CD14-positive monocyte (primary cell): ENCODE results near the gene NKX1-1. TPM values are rescaled to one million over a fixed set of nuclear protein-coding genes. Genes with fewer than 3 reads are reported as not detected.
A peak's percentile ranks its signal among the peaks of the same experiment; 100 is the strongest.

Experiments
- DNase-seq, 3 donors: peaks; one replicate each; pipeline ENCODE4 v3.0.0-alpha.2; 2011 to 2022
- H2AFZ ChIP-seq: 2 replicates; pipeline ENCODE4 v1.6.0; 2012; ENCODE audit warnings: mild to moderate bottlenecking, low read depth, low read length, inconsistent platforms; ENCODE audit not compliant: insufficient read depth, poor library complexity, severe bottlenecking
- H3K27ac ChIP-seq, 2 donors: 1 replicate in 1 of 2; 2 replicates in 1 of 2; pipeline ENCODE4 v1.5.1; 2012 to 2013; ENCODE audit warnings: low read length in 2 of 2, control low read depth in 1 of 2, inconsistent platforms in 1 of 2, low read depth in 1 of 2, mild to moderate bottlenecking in 1 of 2
- H3K27me3 ChIP-seq, 2 donors: one replicate each; pipeline versions ENCODE4 v1.6.0 to v1.6.1; 2011 to 2013; ENCODE audit warnings: low read length in 2 of 2; ENCODE audit not compliant: control insufficient read depth in 2 of 2, insufficient read depth in 2 of 2
- H3K36me3 ChIP-seq, 2 donors: replicated peaks in 1 of 2; 1 replicate in 1 of 2; 2 replicates in 1 of 2; pipeline versions ENCODE4 v1.5.1 to v1.6.1; 2012 to 2013; ENCODE audit warnings: low read length in 2 of 2, control low read depth in 1 of 2, inconsistent platforms in 1 of 2, mild to moderate bottlenecking in 1 of 2; ENCODE audit not compliant: insufficient read depth in 2 of 2, control insufficient read depth in 1 of 2
- H3K4me1 ChIP-seq, 2 donors: 1 replicate in 1 of 2; 2 replicates in 1 of 2; pipeline versions ENCODE4 v1.5.1 to v1.6.1; 2012 to 2013; ENCODE audit warnings: low read length in 2 of 2, control low read depth in 1 of 2, inconsistent platforms in 1 of 2, mild to moderate bottlenecking in 1 of 2, moderate library complexity in 1 of 2; ENCODE audit not compliant: insufficient read depth in 2 of 2, control insufficient read depth in 1 of 2
- H3K4me2 ChIP-seq: replicated peaks from 2 replicates; pipeline ENCODE3; 2012; ENCODE audit warnings: low read length, moderate library complexity, mild to moderate bottlenecking; ENCODE audit not compliant: poor library complexity, severe bottlenecking; ENCODE audit errors: extremely low read depth
- H3K4me3 ChIP-seq, 3 experiments: fragments of 200-600 bp in 1 of 3; sonication (generic) in 1 of 3; replicated peaks in 1 of 3; 1 replicate in 2 of 3; 2 replicates in 1 of 3; pipeline ENCODE4 v1.5.1; 2011 to 2013; ENCODE audit warnings: low read length in 3 of 3, mild to moderate bottlenecking in 3 of 3, control low read depth in 2 of 3, low read depth in 2 of 3, inconsistent platforms in 1 of 3, moderate library complexity in 1 of 3
- H3K79me2 ChIP-seq: 2 replicates; pipeline ENCODE4 v1.6.0; 2012; ENCODE audit warnings: mild to moderate bottlenecking, control low read depth, inconsistent platforms, low read length, moderate library complexity; ENCODE audit not compliant: insufficient read depth
- H3K9ac ChIP-seq: 2 replicates; pipeline ENCODE4 v1.6.0; 2017; ENCODE audit warnings: low read length, mild to moderate bottlenecking; ENCODE audit not compliant: insufficient read depth, poor library complexity, severe bottlenecking
- H3K9me3 ChIP-seq, 2 donors: replicated peaks in 1 of 2; 1 replicate in 1 of 2; 2 replicates in 1 of 2; pipeline versions ENCODE4 v1.5.1 to v1.6.1; 2012 to 2013; ENCODE audit warnings: low read length in 2 of 2, control low read depth in 1 of 2; ENCODE audit not compliant: control insufficient read depth in 1 of 2, insufficient read depth in 1 of 2
- H4K20me1 ChIP-seq: 2 replicates; pipeline ENCODE4 v1.6.0; 2012; ENCODE audit warnings: mild to moderate bottlenecking, low read length, control low read depth, moderate library complexity; ENCODE audit not compliant: insufficient read depth
- H3K27ac Mint-ChIP-seq, 7 donors: one replicate each; pipeline ENCODE4 v1.8.0; 2020; ENCODE audit warnings: mild to moderate bottlenecking in 7 of 7, mixed read lengths in 7 of 7, moderate library complexity in 6 of 7, inconsistent platforms in 2 of 7
- H3K27me3 Mint-ChIP-seq, 3 donors: one replicate each; pipeline ENCODE4 v1.8.0; 2021 to 2022; ENCODE audit warnings: low read depth in 3 of 3, mild to moderate bottlenecking in 3 of 3, mixed read lengths in 3 of 3, moderate library complexity in 3 of 3, inconsistent platforms in 1 of 3
- H3K36me3 Mint-ChIP-seq, 2 donors: one replicate each; pipeline ENCODE4 v1.8.0; 2020; ENCODE audit warnings: mixed read lengths in 2 of 2, inconsistent platforms in 1 of 2, mild to moderate bottlenecking in 1 of 2
- H3K4me1 Mint-ChIP-seq: one replicate; pipeline ENCODE4 v1.8.0; 2020; ENCODE audit warnings: mild to moderate bottlenecking, mixed read lengths
- H3K4me3 Mint-ChIP-seq, 2 donors: one replicate each; pipeline ENCODE4 v1.8.0; 2020; ENCODE audit warnings: mild to moderate bottlenecking in 2 of 2, mixed read lengths in 2 of 2, moderate library complexity in 1 of 2
- H3K9me3 Mint-ChIP-seq, 7 donors: one replicate each; pipeline ENCODE4 v1.8.0; 2020 to 2022; ENCODE audit warnings: mixed read lengths in 7 of 7, mild to moderate bottlenecking in 6 of 7, moderate library complexity in 6 of 7, inconsistent platforms in 2 of 7
- WGBS: methylation state at CpG from one replicate; pipeline ENCODE4 v1.1.5; 2013; ENCODE audit warnings: missing lambda C conversion rate; ENCODE audit not compliant: insufficient coverage; 5-methylcytosine and 5-hydroxymethylcytosine counted together
- intact Hi-C, 2 donors: fragments of 100-400 bp; cut with micrococcal nuclease; formaldehyde crosslinking; loops; one replicate each; pipeline versions ENCODE4 v1.15.0 to v1.15.1; 2023
- polyA plus RNA-seq, 3 donors: library from polyadenylated mRNA; depleted of rRNA in 1 of 3; unstranded in 2 of 3; stranded (reverse) in 1 of 3; fragments of 300-500 nt in 2 of 3; fragments of >200 nt in 1 of 3; fragmentation: Illumina TruSeq in 2 of 3; gene quantifications; 1 replicate in 2 of 3; 2 replicates in 1 of 3; pipeline ENCODE4 v1.2.3, GENCODE V29; 2012 to 2021
- TF ChIP-seq, protein P1 (sequence below): fragments of 200-600 bp; IDR thresholded peaks from one replicate; pipeline ENCODE4 v1.8.0; 2022; ENCODE audit warnings: antibody characterized with exemption, mild to moderate bottlenecking

The NKX1-1 gene
- polyA plus RNA-seq, 3 donors = not detected

GRCh38 chr4:1410491-1411325 is 4.5 kb upstream of the NKX1-1 start:
- peak overlapping the region in 1 of 2 donors; percentile 48 for H3K4me3 Mint-ChIP-seq
- peaks cover 67 to 89% (median 70%) of the 10 kb centered on the region in 3 donors for H3K27me3 Mint-ChIP-seq
- WGBS = 23% methylated on average over 44 of the region's 48 CpGs
- DNase-seq = no peak
- no peak overlapping the region for H3K9ac ChIP-seq
- intact Hi-C loops = no loop called here
- H3K4me2 ChIP-seq = no peak overlapping the region
- peaks cover 18 to 82% of the 10 kb centered on the region in 2 donors for H3K27me3 ChIP-seq
- H3K36me3 Mint-ChIP-seq = peaks cover 0 to 5% of the 10 kb centered on the region in 2 donors
- no peaks in the 10 kb centered on the region for H3K79me2 ChIP-seq
- H3K4me1 Mint-ChIP-seq = no peaks in the 10 kb centered on the region
- no peak overlapping the region for H3K4me3 ChIP-seq
- H3K9me3 ChIP-seq = peaks cover 6 to 15% of the 10 kb centered on the region in 2 donors
- H3K4me1 ChIP-seq = no peaks in the 10 kb centered on the region
- H2AFZ ChIP-seq = no peak overlapping the region
- peaks cover 0 to 35% (median 16%) of the 10 kb centered on the region in 7 donors for H3K9me3 Mint-ChIP-seq
- TF ChIP-seq, protein P1, sequence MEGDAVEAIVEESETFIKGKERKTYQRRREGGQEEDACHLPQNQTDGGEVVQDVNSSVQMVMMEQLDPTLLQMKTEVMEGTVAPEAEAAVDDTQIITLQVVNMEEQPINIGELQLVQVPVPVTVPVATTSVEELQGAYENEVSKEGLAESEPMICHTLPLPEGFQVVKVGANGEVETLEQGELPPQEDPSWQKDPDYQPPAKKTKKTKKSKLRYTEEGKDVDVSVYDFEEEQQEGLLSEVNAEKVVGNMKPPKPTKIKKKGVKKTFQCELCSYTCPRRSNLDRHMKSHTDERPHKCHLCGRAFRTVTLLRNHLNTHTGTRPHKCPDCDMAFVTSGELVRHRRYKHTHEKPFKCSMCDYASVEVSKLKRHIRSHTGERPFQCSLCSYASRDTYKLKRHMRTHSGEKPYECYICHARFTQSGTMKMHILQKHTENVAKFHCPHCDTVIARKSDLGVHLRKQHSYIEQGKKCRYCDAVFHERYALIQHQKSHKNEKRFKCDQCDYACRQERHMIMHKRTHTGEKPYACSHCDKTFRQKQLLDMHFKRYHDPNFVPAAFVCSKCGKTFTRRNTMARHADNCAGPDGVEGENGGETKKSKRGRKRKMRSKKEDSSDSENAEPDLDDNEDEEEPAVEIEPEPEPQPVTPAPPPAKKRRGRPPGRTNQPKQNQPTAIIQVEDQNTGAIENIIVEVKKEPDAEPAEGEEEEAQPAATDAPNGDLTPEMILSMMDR = no peak
- no peaks in the 10 kb centered on the region for H3K36me3 ChIP-seq
- H4K20me1 ChIP-seq = no peaks in the 10 kb centered on the region
- no peak overlapping the region for H3K27ac Mint-ChIP-seq
- no peak overlapping the region for H3K27ac ChIP-seq

GRCh38 chr4:1409491-1410425 is 3.5 kb upstream of the NKX1-1 start:
- H3K79me2 ChIP-seq = no peaks in the 10 kb centered on the region
- H2AFZ ChIP-seq = no peak overlapping the region
- no peak overlapping the region for H3K9ac ChIP-seq
- H3K27me3 Mint-ChIP-seq = peaks cover 69 to 89% (median 72%) of the 10 kb centered on the region in 3 donors
- H3K9me3 Mint-ChIP-seq = peaks cover 0 to 33% (median 18%) of the 10 kb centered on the region in 7 donors
- no peak overlapping the region for H3K4me2 ChIP-seq
- no peaks in the 10 kb centered on the region for H4K20me1 ChIP-seq
- no peaks in the 10 kb centered on the region for H3K36me3 ChIP-seq
- H3K27ac ChIP-seq = no peak overlapping the region
- intact Hi-C loops = no loop called here
- H3K27me3 ChIP-seq = peaks cover 28 to 82% of the 10 kb centered on the region in 2 donors
- WGBS = 56% methylated on average over 10 of the region's 27 CpGs
- peaks cover 0 to 6% of the 10 kb centered on the region in 2 donors for H3K36me3 Mint-ChIP-seq
- no peak overlapping the region for H3K27ac Mint-ChIP-seq
- peaks cover 6 to 20% of the 10 kb centered on the region in 2 donors for H3K9me3 ChIP-seq
- H3K4me3 ChIP-seq = no peak overlapping the region
- TF ChIP-seq, protein P1 = no peak
- H3K4me1 ChIP-seq = no peaks in the 10 kb centered on the region
- H3K4me1 Mint-ChIP-seq = no peaks in the 10 kb centered on the region
- peak overlapping the region in 1 of 2 donors; percentile 67 for H3K4me3 Mint-ChIP-seq
- no peak for DNase-seq
